OCI-M2 (cell line): ENCODE results near the gene MAN2A2.
"Not testable (repeated sequence)": the region's sequence is repeated elsewhere in the genome, so short reads cannot be mapped to it uniquely, and the experiment has no call there.

Experiments
- DNase-seq: peaks from one replicate; lab custom pipeline; 2025; ENCODE audit not compliant: unreplicated experiment; lab: John Stamatoyannopoulos, UW

The MAN2A2 gene

GRCh38 chr15:90883976-90884718, 19.0 kb upstream of the MAN2A2 start, which contains the start of gene FES:
Gene FES (plus strand): TSS chr15:90884504. CDS start chr15:90885046, 542 bp downstream.
- DNase-seq: no peak

- DNase-seq: no peak
Measured at GRCh38 chr15:90884719-90885431, 18.2 kb upstream of the MAN2A2 start.

- peak; percentile 49 for DNase-seq
Measured at GRCh38 chr15:90885432-90886290, 17.4 kb upstream of the MAN2A2 start.

- no peak for DNase-seq
Measured at GRCh38 chr15:90886291-90886614, 16.8 kb upstream of the MAN2A2 start.

GRCh38 chr15:90887037-90887481, 16.0 kb upstream of the MAN2A2 start:
- no peak for DNase-seq

- DNase-seq: no peak
Measured at GRCh38 chr15:90889313-90889730, 13.8 kb upstream of the MAN2A2 start.

- no peak for DNase-seq
Measured at GRCh38 chr15:90889736-90890456, 13.2 kb upstream of the MAN2A2 start.

- no peak for DNase-seq
Measured at GRCh38 chr15:90890839-90891238, 12.3 kb upstream of the MAN2A2 start.

GRCh38 chr15:90891346-90891949, 11.7 kb upstream of the MAN2A2 start:
- DNase-seq: no peak

- no peak for DNase-seq
Measured at GRCh38 chr15:90892023-90892422, 11.1 kb upstream of the MAN2A2 start.

- no peak for DNase-seq
Measured at GRCh38 chr15:90892498-90893174, 10.5 kb upstream of the MAN2A2 start.

- DNase-seq: no peak
Measured at GRCh38 chr15:90893175-90894090, 9.7 kb upstream of the MAN2A2 start.

GRCh38 chr15:90895571-90896117, 7.5 kb upstream of the MAN2A2 start:
- no peak for DNase-seq

GRCh38 chr15:90897131-90897655, 5.9 kb upstream of the MAN2A2 start:
- DNase-seq: not testable (repeated sequence)

- DNase-seq: peak; percentile 82
Measured at GRCh38 chr15:90901175-90902039, 1.7 kb upstream of the MAN2A2 start.

GRCh38 chr15:90902040-90902839, 862 bp upstream of the MAN2A2 start:
- DNase-seq: no peak
